Epithelial cell of esophagus (primary cell): ENCODE measurements around the gene UBE2D2.
A peak's percentile ranks its signal among the peaks of the same experiment; 100 is the strongest.

Experiments used
- DNase-seq: peaks from one replicate; pipeline ENCODE4 v3.0.0; 2010; ENCODE audit warnings: low read depth
- H3K4me3 ChIP-seq: 2 replicates; pipeline ENCODE4 v1.5.1; 2011; ENCODE audit warnings: mild to moderate bottlenecking, low read length, control low read depth
- CTCF ChIP-seq: IDR thresholded peaks from 2 replicates; pipeline ENCODE4 v1.5.1; 2011; ENCODE audit warnings: low read depth, mild to moderate bottlenecking, low read length, control low read depth, inconsistent platforms; ENCODE audit not compliant: insufficient read depth; ENCODE audit errors: missing control alignments

UBE2D2 gene

DNA sequence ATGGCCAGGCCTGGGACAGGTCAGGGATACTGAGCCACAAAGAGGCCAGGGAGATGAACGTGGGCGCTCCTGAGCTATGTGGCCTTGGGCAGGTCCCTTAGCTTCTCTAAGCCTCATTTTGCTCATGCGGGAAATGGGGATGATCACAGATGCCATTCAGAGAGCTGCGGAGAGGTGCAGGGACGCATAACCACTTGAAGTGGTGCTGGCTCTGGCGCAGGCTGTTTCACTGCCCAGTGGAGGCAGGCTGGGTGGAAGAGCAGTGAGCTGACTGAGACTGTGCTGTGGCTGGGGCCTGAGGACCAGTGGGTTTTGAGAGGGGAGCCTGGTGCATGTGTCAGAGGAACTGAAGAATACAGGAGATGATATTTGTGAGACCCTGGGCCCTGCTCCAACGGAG is 105.4 kb downstream of the UBE2D2 start:
- no peak for TF ChIP-seq CTCF
- DNase-seq, result no peak
- no peak overlapping the region for H3K4me3 ChIP-seq

DNA sequence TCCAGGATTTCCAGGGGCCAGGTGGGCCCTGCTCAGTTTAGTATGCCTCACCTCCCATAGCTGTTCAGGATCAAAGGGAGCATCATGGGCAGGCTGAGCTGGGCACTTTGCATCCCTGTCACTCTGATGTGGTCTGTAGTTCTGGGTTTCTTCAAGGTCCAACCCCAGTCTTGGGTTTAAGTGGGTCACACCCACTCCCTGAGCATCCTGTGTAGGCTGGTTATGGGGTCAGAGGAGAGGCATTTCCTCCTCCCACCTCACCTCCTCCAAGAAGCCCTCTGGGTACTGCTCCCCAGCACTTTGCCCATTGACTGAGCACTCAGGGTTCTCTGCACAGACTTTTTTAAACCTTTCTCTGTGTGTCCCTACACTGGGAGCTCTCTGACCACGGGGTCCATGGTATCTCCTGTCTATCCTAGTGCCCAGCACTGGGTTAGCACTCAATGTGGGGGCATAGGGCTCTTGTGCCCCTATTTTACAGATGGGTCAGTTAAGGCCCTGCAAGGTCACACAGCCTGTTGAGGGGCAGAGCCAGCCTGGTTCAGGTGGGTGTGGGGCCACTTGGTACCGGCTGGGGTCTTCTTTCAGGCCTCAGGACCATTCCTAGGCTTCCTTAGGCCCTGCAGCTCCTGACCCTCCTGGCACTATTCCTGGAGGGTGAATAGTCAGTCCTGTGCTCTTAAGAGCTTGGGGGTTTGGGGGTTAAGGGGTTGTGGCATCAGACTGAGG is 106.0 kb downstream of the UBE2D2 start:
- no peak for DNase-seq
- no peak for TF ChIP-seq CTCF
- no peak overlapping the region for H3K4me3 ChIP-seq

DNA sequence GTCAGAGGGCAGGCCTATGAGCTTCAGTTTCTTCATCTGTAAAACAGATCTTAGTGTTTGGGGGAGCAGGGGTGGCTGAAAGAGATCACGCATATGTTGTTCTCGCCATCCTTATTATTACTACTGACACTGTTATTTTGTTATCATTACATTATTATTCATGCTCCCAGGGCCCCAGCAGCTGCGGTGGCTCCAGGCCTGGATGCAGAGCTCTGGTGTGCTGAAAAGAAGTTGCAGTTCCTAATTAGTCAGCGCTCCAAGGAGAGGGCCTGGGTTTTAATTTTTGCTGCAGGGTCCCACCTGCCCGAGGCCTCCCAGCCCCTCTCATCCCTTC is 106.6 kb downstream of the UBE2D2 start:
- peak; percentile 20 for DNase-seq
- peak overlapping the region; percentile 23 for H3K4me3 ChIP-seq
- no peak for TF ChIP-seq CTCF

DNA sequence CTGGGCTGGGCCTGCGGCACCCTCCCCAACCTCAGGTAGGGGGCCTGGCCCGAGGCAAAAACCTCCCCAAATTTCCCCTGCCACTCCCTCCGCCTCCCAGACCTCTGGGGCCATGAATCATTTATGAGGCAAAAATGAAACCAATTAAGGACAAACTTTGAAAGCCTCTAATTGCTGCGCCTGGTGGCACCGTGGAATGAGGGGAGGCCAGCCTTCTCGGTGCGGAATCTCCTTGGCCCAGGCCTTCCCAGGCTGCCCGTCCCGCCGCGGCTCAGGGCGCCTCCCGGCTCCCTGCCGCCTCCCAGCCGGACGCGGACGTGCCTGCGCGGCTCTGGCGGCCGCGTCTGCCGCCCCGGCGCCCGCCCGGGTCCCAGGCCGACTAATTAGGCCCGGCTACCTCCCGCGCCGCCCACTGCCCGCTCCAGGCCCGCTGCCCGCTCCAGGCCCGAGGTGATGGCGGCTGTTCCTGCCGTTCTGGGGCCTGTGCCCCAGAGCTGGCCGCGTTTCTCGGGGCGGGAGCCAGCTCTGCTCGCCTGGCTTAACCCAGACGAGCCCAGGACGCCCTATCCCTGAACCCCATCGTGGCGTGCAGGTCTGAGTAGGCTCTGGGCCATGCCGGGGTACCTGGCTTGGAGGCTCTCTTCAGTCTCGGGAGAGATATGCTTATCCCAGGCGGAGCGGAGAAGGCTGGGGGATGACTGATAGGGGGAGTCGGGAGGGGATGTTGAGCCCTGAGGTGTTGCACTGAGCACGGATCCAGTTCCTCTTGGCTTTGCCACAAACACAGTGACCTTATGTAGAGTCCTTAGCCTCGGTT is 107.1 kb downstream of the UBE2D2 start:
- no peak for TF ChIP-seq CTCF
- DNase-seq, result peak; percentile 39

DNA sequence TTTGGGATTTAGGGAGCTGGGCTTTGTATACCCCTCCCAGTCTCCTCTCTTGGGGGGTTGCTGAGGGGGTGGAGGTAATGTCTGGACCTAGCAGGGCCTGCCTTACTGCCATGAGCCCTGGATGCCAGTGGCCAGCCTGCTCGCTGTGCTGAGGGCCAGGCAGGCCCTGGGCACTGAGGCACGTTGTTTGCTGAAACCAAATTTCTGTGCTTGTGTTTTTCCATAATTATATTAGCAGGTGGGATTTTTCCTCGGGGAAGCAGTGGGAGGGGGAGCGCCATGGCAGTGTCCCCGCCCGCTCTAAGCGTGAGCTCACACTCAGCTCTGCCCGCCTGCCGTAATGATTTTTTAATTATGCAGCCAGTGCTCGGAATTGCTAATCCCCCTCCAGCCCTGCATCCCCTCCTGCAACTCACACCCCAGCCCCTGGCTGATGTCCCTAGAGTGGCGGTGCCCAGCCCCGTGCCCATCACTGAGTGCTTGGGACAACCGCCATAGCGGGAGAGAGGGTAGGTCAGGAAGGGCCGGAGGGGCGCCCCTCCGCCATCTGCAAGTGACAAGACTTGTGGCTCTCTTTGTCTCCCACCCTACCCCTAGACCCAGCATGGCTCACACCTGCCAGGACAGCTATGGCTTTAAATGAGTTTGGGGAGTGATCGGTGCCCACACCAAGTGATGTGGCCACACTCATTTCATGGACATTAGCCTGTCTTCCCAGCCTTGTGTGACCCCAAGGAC is 108.0 kb downstream of the UBE2D2 start:
- H3K4me3 ChIP-seq, result no peak overlapping the region
- DNase-seq, result no peak
- TF ChIP-seq CTCF, result no peak

More for the DNA sequence above, 107.1 kb downstream of the UBE2D2 start:
- H3K4me3 ChIP-seq, result peak overlapping the region; percentile 23

DNA sequence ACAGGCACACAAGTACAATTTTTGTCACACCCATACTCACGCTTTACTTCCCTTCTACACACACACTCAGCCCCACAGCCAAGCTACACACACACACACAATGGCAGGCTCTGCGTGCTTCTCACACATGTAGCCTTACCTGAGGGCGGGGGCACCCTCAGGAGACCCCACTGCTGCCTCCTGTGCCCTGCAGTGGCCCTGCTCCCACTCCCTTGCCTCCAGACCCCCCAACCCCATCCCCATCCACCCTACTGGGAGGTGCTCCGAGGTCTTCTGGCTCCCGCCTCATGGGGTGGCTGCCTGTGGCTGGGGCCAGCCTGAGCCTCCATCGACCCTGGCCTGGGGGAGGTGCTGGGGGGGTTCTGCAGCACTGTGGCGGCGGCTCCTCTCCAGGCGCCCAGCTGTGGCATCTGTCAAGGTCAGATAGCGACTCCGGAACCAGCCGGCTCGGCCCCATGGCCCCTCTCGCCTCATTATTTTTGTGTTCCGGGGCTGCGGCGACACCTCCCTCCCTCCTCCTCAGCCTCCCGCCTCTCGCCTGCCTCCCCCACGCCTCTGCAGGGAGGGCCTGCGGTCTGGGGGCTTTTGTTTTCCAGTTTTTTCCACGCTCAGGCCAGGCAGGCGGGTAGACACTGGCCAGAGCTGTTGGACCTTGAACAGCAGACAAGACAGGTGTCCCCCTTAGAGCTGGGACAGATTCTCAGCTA is 108.7 kb downstream of the UBE2D2 start:
- TF ChIP-seq CTCF, result no peak
- no peak overlapping the region for H3K4me3 ChIP-seq
- DNase-seq, result no peak
